ENCODE measurements around the gene TCOF1. TPM values are rescaled to one million over a fixed set of nuclear protein-coding genes. Genes with fewer than 3 reads are reported as not detected.

TCOF1 gene
- total RNA-seq, 1 donor from 2014 or later = 91.1 TPM

DNA sequence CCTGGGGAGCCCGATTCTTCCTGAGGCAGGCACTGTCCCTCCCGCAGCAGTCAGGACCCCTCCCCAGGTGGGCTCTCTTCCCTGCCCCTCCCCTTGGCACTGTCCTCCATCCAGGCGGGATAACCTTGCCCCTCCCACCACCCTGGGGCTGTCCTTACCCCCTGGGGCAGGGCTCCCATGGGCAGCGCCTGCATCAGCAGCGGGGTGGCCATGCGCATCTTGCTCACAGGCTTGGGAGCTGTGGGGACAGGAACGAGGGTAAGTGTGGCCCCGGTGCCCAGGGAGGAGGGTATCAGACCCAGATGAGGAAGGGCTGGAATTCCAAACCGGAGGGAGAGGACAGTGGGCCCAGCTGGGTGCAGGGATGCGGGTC lies 49.2 kb downstream of the TCOF1 start:
- no peak for DNase-seq (ENCODE audit: low read depth, low spot score)
- Mint-ChIP-seq H3K27me3 (ENCODE audit: low read depth) (no peaks in the 10 kb centered on the region), H3K4me3 (no peak overlapping the region), H3K27ac (ENCODE audit: unreplicated experiment) (no peak overlapping the region), H3K36me3 (ENCODE audit: low read depth) (no peaks in the 10 kb centered on the region), H3K4me1 (peaks cover 16% of the 10 kb centered on the region), H3K9me3 (no peaks in the 10 kb centered on the region)
- TF ChIP-seq, protein P1, sequence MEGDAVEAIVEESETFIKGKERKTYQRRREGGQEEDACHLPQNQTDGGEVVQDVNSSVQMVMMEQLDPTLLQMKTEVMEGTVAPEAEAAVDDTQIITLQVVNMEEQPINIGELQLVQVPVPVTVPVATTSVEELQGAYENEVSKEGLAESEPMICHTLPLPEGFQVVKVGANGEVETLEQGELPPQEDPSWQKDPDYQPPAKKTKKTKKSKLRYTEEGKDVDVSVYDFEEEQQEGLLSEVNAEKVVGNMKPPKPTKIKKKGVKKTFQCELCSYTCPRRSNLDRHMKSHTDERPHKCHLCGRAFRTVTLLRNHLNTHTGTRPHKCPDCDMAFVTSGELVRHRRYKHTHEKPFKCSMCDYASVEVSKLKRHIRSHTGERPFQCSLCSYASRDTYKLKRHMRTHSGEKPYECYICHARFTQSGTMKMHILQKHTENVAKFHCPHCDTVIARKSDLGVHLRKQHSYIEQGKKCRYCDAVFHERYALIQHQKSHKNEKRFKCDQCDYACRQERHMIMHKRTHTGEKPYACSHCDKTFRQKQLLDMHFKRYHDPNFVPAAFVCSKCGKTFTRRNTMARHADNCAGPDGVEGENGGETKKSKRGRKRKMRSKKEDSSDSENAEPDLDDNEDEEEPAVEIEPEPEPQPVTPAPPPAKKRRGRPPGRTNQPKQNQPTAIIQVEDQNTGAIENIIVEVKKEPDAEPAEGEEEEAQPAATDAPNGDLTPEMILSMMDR (conservative IDR thresholded peaks at IDR 0.05) = no peak

DNA sequence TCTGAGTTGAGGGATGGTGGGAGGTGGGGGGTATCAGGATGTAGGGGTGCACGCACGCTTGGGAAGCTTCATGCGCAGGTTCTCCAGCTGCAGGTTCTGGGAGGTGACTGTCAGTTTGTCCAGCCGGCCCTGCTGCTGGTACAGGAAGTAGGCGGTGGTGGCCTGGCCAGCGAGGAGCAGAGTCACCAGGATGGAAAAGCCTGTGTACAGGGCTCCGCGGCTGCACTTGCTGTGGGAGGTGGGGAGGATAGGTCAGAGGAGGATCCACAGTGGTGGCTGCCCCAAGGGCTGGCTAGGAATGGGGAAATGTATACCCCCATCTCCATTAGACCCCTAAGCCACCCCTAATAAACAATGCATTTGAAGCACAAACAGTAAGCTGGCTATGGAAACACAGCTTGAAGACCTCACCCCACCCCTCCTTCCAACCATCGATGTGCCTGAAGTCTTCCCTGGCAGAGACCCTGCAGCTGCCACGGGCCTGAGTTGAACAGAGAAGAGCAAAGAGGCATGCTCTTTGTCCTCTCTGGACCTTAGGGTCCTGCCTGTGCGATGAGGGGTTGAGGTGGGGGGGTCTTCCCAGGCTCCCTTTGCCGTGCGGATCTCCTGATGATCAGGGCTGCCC lies 49.7 kb downstream of the TCOF1 start:
- no peaks in the 10 kb centered on the region for H3K27me3 Mint-ChIP-seq (ENCODE audit: low read depth)
- peaks cover 16% of the 10 kb centered on the region for H3K4me1 Mint-ChIP-seq
- H3K36me3 Mint-ChIP-seq (ENCODE audit: low read depth) = no peaks in the 10 kb centered on the region
- H3K4me3 Mint-ChIP-seq = no peak overlapping the region
- no peak for DNase-seq (ENCODE audit: low read depth, low spot score)
- H3K9me3 Mint-ChIP-seq = no peaks in the 10 kb centered on the region
- TF ChIP-seq, protein P1 (conservative IDR thresholded peaks at IDR 0.05) = no peak
- H3K27ac Mint-ChIP-seq (ENCODE audit: unreplicated experiment) = peak overlapping the region; percentile 62

DNA sequence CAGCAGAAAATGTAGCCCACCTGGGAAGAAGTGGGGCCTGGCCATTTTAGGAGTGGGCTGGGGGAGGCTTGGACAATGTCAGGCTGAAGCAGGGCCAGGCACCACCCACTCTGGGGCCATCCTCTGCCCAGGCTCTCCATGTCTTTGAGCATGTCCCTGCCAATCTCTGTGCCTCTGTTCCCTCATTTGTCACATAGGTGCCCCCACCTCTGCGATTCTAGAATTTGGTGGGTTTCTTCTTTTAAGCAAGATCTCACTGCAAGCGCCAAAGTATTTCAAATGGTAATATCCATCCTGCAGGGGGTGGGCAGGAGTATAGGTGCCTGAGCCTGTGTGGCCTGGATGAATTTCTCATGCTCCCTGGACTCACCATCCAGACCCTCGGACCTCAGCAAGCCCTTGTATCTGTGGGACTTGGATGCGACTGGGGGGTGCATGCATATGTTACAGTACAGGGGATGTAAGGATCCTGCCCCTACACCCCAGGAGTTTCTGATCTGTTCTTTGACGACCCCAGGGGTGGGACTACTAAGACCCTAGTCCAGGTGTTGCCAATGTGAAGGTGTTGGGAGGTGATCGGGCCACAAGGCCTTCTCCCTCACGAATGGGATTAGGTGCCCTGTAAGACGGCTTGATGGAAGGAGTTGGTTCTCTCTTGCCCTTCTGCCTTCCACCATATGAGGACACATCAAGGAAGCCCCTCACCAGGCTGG lies 50.9 kb downstream of the TCOF1 start:
- Mint-ChIP-seq H3K9me3 (no peaks in the 10 kb centered on the region), H3K4me3 (no peak overlapping the region), H3K27me3 (ENCODE audit: low read depth) (no peaks in the 10 kb centered on the region), H3K36me3 (ENCODE audit: low read depth) (no peaks in the 10 kb centered on the region), H3K27ac (ENCODE audit: unreplicated experiment) (no peak overlapping the region), H3K4me1 (peaks cover 26% of the 10 kb centered on the region)
- TF ChIP-seq, protein P1 (conservative IDR thresholded peaks at IDR 0.05) = no peak
- no peak for DNase-seq (ENCODE audit: low read depth, low spot score)

DNA sequence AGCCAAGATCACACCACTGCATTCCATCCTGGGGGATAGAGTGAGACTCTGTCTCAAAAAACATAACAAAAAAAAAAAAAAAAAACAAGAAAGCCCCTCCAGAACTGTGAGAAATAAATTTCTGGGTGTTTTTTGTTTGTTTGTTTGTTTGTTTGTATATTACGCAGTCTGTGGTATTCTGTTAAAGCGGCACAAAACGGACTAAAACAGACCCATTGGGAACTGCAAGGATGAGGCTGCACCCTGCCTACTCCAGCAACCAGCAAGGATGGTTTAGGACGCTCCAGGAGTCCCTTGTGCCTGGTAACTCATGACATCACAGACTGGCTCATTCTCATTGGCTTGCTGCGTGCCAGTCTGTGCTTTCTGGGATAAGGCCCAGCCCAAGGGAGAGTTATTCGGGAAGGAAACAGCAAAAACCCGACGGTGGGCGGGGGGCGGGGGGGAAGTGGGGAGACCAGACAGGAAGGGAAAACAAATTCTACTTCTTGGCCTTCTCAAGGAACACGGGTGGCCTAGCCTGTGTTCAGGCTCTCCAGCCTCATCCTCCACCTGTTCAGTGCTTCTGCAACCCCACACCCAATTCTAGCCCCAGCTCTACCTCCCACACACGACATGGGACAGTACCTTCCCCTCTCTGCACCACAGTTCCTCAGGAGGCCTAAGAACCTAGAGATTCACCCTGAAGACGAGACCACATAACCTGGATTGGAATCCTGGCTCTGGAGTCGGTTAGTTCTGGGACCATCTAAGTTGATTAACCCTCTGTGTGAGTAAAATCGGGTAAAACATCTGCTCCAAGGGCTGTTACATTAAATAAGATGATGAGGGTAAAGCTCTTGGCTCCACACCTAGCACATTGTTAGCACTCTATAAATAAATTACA lies 52.4 kb downstream of the TCOF1 start:
- TF ChIP-seq, protein P1 (conservative IDR thresholded peaks at IDR 0.05) = no peak
- DNase-seq (ENCODE audit: low read depth, low spot score) = peak; percentile 67
- Mint-ChIP-seq H3K27ac (ENCODE audit: unreplicated experiment) (no peak overlapping the region), H3K4me3 (peak overlapping the region; percentile 64), H3K9me3 (no peaks in the 10 kb centered on the region), H3K36me3 (ENCODE audit: low read depth) (no peaks in the 10 kb centered on the region), H3K27me3 (ENCODE audit: low read depth) (no peaks in the 10 kb centered on the region), H3K4me1 (peaks cover 26% of the 10 kb centered on the region)

DNA sequence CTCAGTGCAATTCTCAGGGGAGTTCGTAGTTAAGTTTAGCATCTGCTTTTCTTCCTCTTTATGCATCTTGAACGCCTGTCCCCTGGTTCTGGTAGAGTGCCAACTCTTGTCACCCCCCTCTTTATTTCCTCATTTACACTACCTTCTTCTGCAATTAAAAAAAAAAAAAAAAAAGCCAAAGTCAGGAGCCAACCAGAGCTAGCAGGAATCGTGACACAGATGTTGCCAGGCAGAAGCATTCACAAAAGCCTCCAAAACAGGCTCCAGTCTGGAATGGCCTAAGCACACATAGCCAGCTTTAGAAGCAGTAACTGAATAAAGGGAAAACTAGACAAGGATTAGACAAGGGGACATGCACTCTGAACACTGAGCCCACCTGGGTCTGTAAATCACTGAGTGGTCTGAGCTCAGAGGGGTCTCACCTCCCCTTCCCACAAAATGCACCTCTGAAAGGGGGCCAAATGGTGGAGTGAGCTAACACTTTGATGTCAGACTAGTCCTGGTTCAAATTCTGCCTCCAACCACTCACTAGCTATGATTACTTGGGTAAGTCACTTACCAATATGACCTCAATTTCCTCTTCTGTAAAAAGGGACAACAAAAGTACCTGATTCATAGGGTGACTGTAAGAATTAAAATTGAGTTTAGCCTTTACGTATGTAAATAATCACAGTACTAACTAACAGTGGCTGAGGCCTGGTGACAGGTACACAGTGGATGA lies 53.2 kb downstream of the TCOF1 start:
- no peaks in the 10 kb centered on the region for H3K36me3 Mint-ChIP-seq (ENCODE audit: low read depth)
- peaks cover 26% of the 10 kb centered on the region for H3K4me1 Mint-ChIP-seq
- TF ChIP-seq, protein P1 (conservative IDR thresholded peaks at IDR 0.05) = no peak
- peak; percentile 19 for DNase-seq (ENCODE audit: low read depth, low spot score)
- no peak overlapping the region for H3K27ac Mint-ChIP-seq (ENCODE audit: unreplicated experiment)
- no peaks in the 10 kb centered on the region for H3K9me3 Mint-ChIP-seq
- H3K4me3 Mint-ChIP-seq = no peak overlapping the region
- no peaks in the 10 kb centered on the region for H3K27me3 Mint-ChIP-seq (ENCODE audit: low read depth)

All from neural crest cell (in vitro differentiated cells).